GM18870 (cell line): ENCODE results near the gene ERP44.
A peak's percentile ranks its signal among the peaks of the same experiment; 100 is the strongest.
"Not testable (repeated sequence)": the region's sequence is repeated elsewhere in the genome, so short reads cannot be mapped to it uniquely, and the experiment has no call there.

Experiments
- ATAC-seq: cut with Tn5 transposase; IDR thresholded peaks from one replicate; pipeline ENCODE4 v1.9.1; 2021; ENCODE audit warnings: moderate library complexity; ENCODE audit not compliant: unreplicated experiment

ERP44 gene

GRCh38 chr9:100070104-100071041 lies 28.4 kb downstream of the ERP44 start:
- no peak for ATAC-seq

GRCh38 chr9:100069068-100069467 lies 29.7 kb downstream of the ERP44 start:
- not testable (repeated sequence) for ATAC-seq

- not testable (repeated sequence) for ATAC-seq
Measured at GRCh38 chr9:100067990-100068389, 30.8 kb downstream of the ERP44 start.

GRCh38 chr9:100066539-100066938 lies 32.3 kb downstream of the ERP44 start:
- peak; percentile 82 for ATAC-seq

- no peak for ATAC-seq
Measured at GRCh38 chr9:100064872-100065581, 33.8 kb downstream of the ERP44 start.

- ATAC-seq: no peak
Measured at GRCh38 chr9:100063185-100063584, 35.6 kb downstream of the ERP44 start.

- not testable (repeated sequence) for ATAC-seq
Measured at GRCh38 chr9:100062683-100063082, 36.1 kb downstream of the ERP44 start.

- ATAC-seq: peak; percentile 78
Measured at GRCh38 chr9:100058699-100059579, 39.9 kb downstream of the ERP44 start.

- no peak for ATAC-seq
Measured at GRCh38 chr9:100057624-100058023, 41.2 kb downstream of the ERP44 start.

GRCh38 chr9:100056561-100056960 lies 42.2 kb downstream of the ERP44 start:
- no peak for ATAC-seq

GRCh38 chr9:100052375-100052774 lies 46.4 kb downstream of the ERP44 start:
- ATAC-seq: no peak

- no peak for ATAC-seq
Measured at GRCh38 chr9:100049551-100049950, 49.2 kb downstream of the ERP44 start.

GRCh38 chr9:100038472-100038871 lies 60.3 kb downstream of the ERP44 start:
- no peak for ATAC-seq

- no peak for ATAC-seq
Measured at GRCh38 chr9:100033877-100034551, 64.8 kb downstream of the ERP44 start.

- peak; percentile 51 for ATAC-seq
Measured at GRCh38 chr9:100030548-100030947, 68.3 kb downstream of the ERP44 start.

GRCh38 chr9:100029251-100029650 lies 69.5 kb downstream of the ERP44 start:
- ATAC-seq: no peak

- peak; percentile 77 for ATAC-seq
Measured at GRCh38 chr9:100028201-100028784, 70.5 kb downstream of the ERP44 start.

- no peak for ATAC-seq
Measured at GRCh38 chr9:100027543-100027942, 71.3 kb downstream of the ERP44 start.

GRCh38 chr9:100021931-100022330 lies 76.9 kb downstream of the ERP44 start:
- no peak for ATAC-seq
